Thoracic aorta (tissue), 2 donors: ENCODE data around the gene CGB2. TPM values are rescaled to one million over a fixed set of nuclear protein-coding genes. Genes with fewer than 3 reads are reported as not detected.
"Not testable (repeated sequence)": the region's sequence is repeated elsewhere in the genome, so short reads cannot be mapped to it uniquely, and the experiment has no call there.

ENCODE experiments used
- ATAC-seq: fragments of 150-250 bp; one replicate; pipeline ENCODE4 v1.8.0; 2017; ENCODE audit warnings: low read depth; ENCODE audit not compliant: insufficient number of reproducible peaks, low FRiP score
- DNase-seq: peaks from one replicate; pipeline ENCODE4 v3.0.0-alpha.2; 2020; ENCODE audit warnings: low spot score
- H3K27ac ChIP-seq, 2 donors: fragments of 200-600 bp; sonication (generic); 1 replicate in 1 of 2; 2 replicates in 1 of 2; pipeline ENCODE4 v1.5.1; 2016; ENCODE audit warnings: mild to moderate bottlenecking in 2 of 2, moderate library complexity in 2 of 2
- H3K27me3 ChIP-seq: fragments of 200-600 bp; sonication (generic); replicated peaks from 2 replicates; pipeline ENCODE4 v1.6.0; 2016; ENCODE audit warnings: mild to moderate bottlenecking; ENCODE audit not compliant: insufficient read depth
- H3K36me3 ChIP-seq: fragments of 200-600 bp; sonication (generic); one replicate; pipeline ENCODE4 v1.5.1; 2016
- H3K4me1 ChIP-seq, 2 donors: fragments of 200-600 bp; sonication (generic); 1 replicate in 1 of 2; 2 replicates in 1 of 2; pipeline versions ENCODE4 v1.5.1 to v1.6.0; 2016; ENCODE audit warnings: low read depth in 2 of 2, mild to moderate bottlenecking in 1 of 2; ENCODE audit not compliant: control insufficient read depth in 1 of 2
- H3K4me3 ChIP-seq: fragments of 200-600 bp; sonication (generic); 2 replicates; pipeline ENCODE4 v1.5.1; 2016; ENCODE audit warnings: mild to moderate bottlenecking
- H3K9me3 ChIP-seq: fragments of 200-600 bp; sonication (generic); 2 replicates; pipeline ENCODE4 v1.5.1; 2016
- CTCF ChIP-seq: fragments of 200-600 bp; sonication (generic); IDR thresholded peaks from one replicate; pipeline ENCODE4 v1.5.1; 2019; ENCODE audit warnings: antibody characterized with exemption
- total RNA-seq, 2 donors: library from RNA; depleted of rRNA; stranded (reverse); fragments of >200 nt; gene quantifications; one replicate each; pipeline versions ENCODE4 v1.1.0 to v1.2.3, GENCODE V29; 2016

CGB2 gene
- total RNA-seq, 2 donors from 2014 or later, result not detected

- Histone ChIP-seq H3K4me3 (no peak overlapping the region), H3K9me3 (no peaks in the 10 kb centered on the region), H3K36me3 (no peaks in the 10 kb centered on the region), H3K4me1 (peaks cover 0 to 4% of the 10 kb centered on the region in 2 donors), H3K27ac (no peak overlapping the region), H3K27me3 (peaks cover 6% of the 10 kb centered on the region)
- DNase-seq, result no peak
- no peak for TF ChIP-seq CTCF
- ATAC-seq, result no peak
Measured at GRCh38 chr19:49073514-49074378, 42.1 kb downstream of the CGB2 start.

GRCh38 chr19:49074869-49075268 lies 43.2 kb downstream of the CGB2 start:
- not testable (repeated sequence) for ATAC-seq, H3K27ac ChIP-seq, H3K36me3 ChIP-seq, H3K9me3 ChIP-seq, DNase-seq, H3K4me1 ChIP-seq, H3K4me3 ChIP-seq, H3K27me3 ChIP-seq
- TF ChIP-seq CTCF, result peak; percentile 78

GRCh38 chr19:49080392-49080791 lies 48.7 kb downstream of the CGB2 start:
- ATAC-seq (no peak), DNase-seq (no peak)
- no peaks in the 10 kb centered on the region for H3K27me3 ChIP-seq
- no peak overlapping the region for H3K27ac ChIP-seq
- H3K36me3 ChIP-seq, result no peaks in the 10 kb centered on the region
- peaks cover 0 to 5% of the 10 kb centered on the region in 2 donors for H3K4me1 ChIP-seq
- H3K9me3 ChIP-seq, result no peaks in the 10 kb centered on the region
- H3K4me3 ChIP-seq, result no peak overlapping the region
- no peak for TF ChIP-seq CTCF

GRCh38 chr19:49081273-49081672 lies 49.6 kb downstream of the CGB2 start:
- peaks cover 3 to 9% of the 10 kb centered on the region in 2 donors for H3K4me1 ChIP-seq
- no peak for TF ChIP-seq CTCF
- no peak overlapping the region for H3K4me3 ChIP-seq
- no peak for DNase-seq
- H3K27me3 ChIP-seq, result no peaks in the 10 kb centered on the region
- no peak for ATAC-seq
- no peaks in the 10 kb centered on the region for H3K36me3 ChIP-seq
- H3K27ac ChIP-seq, result no peak overlapping the region
- H3K9me3 ChIP-seq, result no peaks in the 10 kb centered on the region

Other genes with a start within 250 kb of the CGB2 start
- 10 to 100 TPM; 26.5 to 38.4 TPM for gene BCAT2, start 220.9 kb upstream of the CGB2 start, total RNA-seq
- 10 to 100 TPM; 10.2 to 16.8 TPM for gene HSD17B14, start 195.4 kb upstream of the CGB2 start, total RNA-seq
- 10 to 100 TPM; 45.1 to 45.2 TPM for gene PLEKHA4, start 163.3 kb upstream of the CGB2 start, total RNA-seq
- gene PPP1R15A, start 159.5 kb upstream of the CGB2 start, total RNA-seq, result 100 to 1,000 TPM; 108 to 139 TPM
- gene TULP2, start 133.1 kb upstream of the CGB2 start, total RNA-seq, result under 1 TPM; 0.27 to 0.78 TPM
- 100 to 1,000 TPM; 415 to 671 TPM for gene NUCB1, start 131.6 kb upstream of the CGB2 start, total RNA-seq
- 1 to 10 TPM in 1 of 2 donors, not detected in 1; 3.7 TPM for gene DHDH, start 98.2 kb upstream of the CGB2 start, total RNA-seq
- 100 to 1,000 TPM in 1 of 2 donors, 10 to 100 TPM in 1; 53.1 to 104 TPM for gene BAX, start 77.0 kb upstream of the CGB2 start, total RNA-seq
- gene FTL, start 66.6 kb upstream of the CGB2 start, total RNA-seq, result 1,000 to 10,000 TPM; 3,403 to 7,108 TPM
- 10 to 100 TPM; 30.1 to 44.4 TPM for gene GYS1, start 38.6 kb upstream of the CGB2 start, total RNA-seq
- gene RUVBL2, start 38.0 kb upstream of the CGB2 start, total RNA-seq, result 10 to 100 TPM; 51.6 to 52.3 TPM
- not detected for gene LHB, start 14.8 kb upstream of the CGB2 start, total RNA-seq
- gene CGB3, start 7.6 kb upstream of the CGB2 start, total RNA-seq, result not detected
- gene CGB1, start 5.0 kb downstream of the CGB2 start, total RNA-seq, result not detected
- not detected for gene CGB5, start 12.0 kb downstream of the CGB2 start, total RNA-seq
- gene CGB8, start 17.2 kb downstream of the CGB2 start, total RNA-seq, result not detected
- gene CGB7, start 25.9 kb downstream of the CGB2 start, total RNA-seq, result not detected
- gene NTF4, start 32.9 kb downstream of the CGB2 start, total RNA-seq, result not detected
- not detected for gene KCNA7, start 40.8 kb downstream of the CGB2 start, total RNA-seq
- 100 to 1,000 TPM; 339 to 438 TPM for gene SNRNP70, start 53.6 kb downstream of the CGB2 start, total RNA-seq
- gene LIN7B, start 82.5 kb downstream of the CGB2 start, total RNA-seq, result 10 to 100 TPM in 1 of 2 donors, not detected in 1; 19.8 TPM
- gene C19orf73, start 87.3 kb downstream of the CGB2 start, total RNA-seq, result not detected
- 1 to 10 TPM; 2.7 to 5.0 TPM for gene PPFIA3, start 87.7 kb downstream of the CGB2 start, total RNA-seq
- gene HRC, start 123.5 kb downstream of the CGB2 start, total RNA-seq, result 1 to 10 TPM; 2.2 to 6.5 TPM
- 10 to 100 TPM; 48.3 to 65.9 TPM for gene TRPM4, start 125.9 kb downstream of the CGB2 start, total RNA-seq